IgD-negative memory B cell (primary cell): ENCODE data around the gene AKAP10. TPM values are rescaled to one million over a fixed set of nuclear protein-coding genes. Genes with fewer than 3 reads are reported as not detected.
"Not testable (repeated sequence)": the region's sequence is repeated elsewhere in the genome, so short reads cannot be mapped to it uniquely, and the experiment has no call there.

Source experiments
- H3K27ac Mint-ChIP-seq, 3 donors: one replicate each; pipeline ENCODE4 v1.8.0; 2020 to 2022; ENCODE audit warnings: mild to moderate bottlenecking in 3 of 3, mixed read lengths in 3 of 3, moderate library complexity in 1 of 3
- H3K27me3 Mint-ChIP-seq: one replicate; pipeline ENCODE4 v1.8.0; 2021; ENCODE audit warnings: mixed read lengths
- H3K36me3 Mint-ChIP-seq: one replicate; pipeline ENCODE4 v1.8.0; 2020; ENCODE audit warnings: mild to moderate bottlenecking, mixed read lengths
- H3K4me1 Mint-ChIP-seq, 3 donors: one replicate each; pipeline ENCODE4 v1.8.0; 2020 to 2022; ENCODE audit warnings: mixed read lengths in 3 of 3, mild to moderate bottlenecking in 1 of 3
- H3K4me3 Mint-ChIP-seq, 4 donors: one replicate each; pipeline ENCODE4 v1.8.0; 2020 to 2022; ENCODE audit warnings: mild to moderate bottlenecking in 4 of 4, mixed read lengths in 4 of 4, moderate library complexity in 3 of 4
- H3K9me3 Mint-ChIP-seq, 3 donors: one replicate each; pipeline ENCODE4 v1.8.0; 2020 to 2021; ENCODE audit warnings: mixed read lengths in 3 of 3, mild to moderate bottlenecking in 1 of 3
- polyA plus RNA-seq: library from polyadenylated mRNA; unstranded; fragments of 300-500 nt; fragmentation: Illumina TruSeq; gene quantifications from one replicate; pipeline ENCODE4 v1.2.3, GENCODE V29; 2021

The AKAP10 gene, protein sequence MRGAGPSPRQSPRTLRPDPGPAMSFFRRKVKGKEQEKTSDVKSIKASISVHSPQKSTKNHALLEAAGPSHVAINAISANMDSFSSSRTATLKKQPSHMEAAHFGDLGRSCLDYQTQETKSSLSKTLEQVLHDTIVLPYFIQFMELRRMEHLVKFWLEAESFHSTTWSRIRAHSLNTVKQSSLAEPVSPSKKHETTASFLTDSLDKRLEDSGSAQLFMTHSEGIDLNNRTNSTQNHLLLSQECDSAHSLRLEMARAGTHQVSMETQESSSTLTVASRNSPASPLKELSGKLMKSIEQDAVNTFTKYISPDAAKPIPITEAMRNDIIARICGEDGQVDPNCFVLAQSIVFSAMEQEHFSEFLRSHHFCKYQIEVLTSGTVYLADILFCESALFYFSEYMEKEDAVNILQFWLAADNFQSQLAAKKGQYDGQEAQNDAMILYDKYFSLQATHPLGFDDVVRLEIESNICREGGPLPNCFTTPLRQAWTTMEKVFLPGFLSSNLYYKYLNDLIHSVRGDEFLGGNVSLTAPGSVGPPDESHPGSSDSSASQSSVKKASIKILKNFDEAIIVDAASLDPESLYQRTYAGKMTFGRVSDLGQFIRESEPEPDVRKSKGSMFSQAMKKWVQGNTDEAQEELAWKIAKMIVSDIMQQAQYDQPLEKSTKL
- 26.7 TPM for polyA plus RNA-seq

- Mint-ChIP-seq H3K27me3 (no peaks in the 10 kb centered on the region), H3K4me3 (peak within 1 kb of the TSS; percentile 98 to 100 (median 98)), H3K9me3 (no peaks in the 10 kb centered on the region), H3K36me3 (no peaks in the 10 kb centered on the region), H3K4me1 (peaks cover 20 to 32% (median 31%) of the 10 kb centered on the region in 3 donors), H3K27ac (peak within 1 kb of the TSS; percentile 99)
Measured at GRCh38 chr17:19977293-19978208, at the start of gene AKAP10. Gene AKAP10, minus strand, starts transcription at chr17:19977828. Its CDS starts 149 bp downstream, at chr17:19977679.

- H3K4me3 Mint-ChIP-seq = no peak overlapping the region
- no peaks in the 10 kb centered on the region for H3K36me3 Mint-ChIP-seq
- no peak overlapping the region for H3K27ac Mint-ChIP-seq
- peaks cover 8% of the 10 kb centered on the region for H3K27me3 Mint-ChIP-seq
- H3K4me1 Mint-ChIP-seq = peaks cover under 1 to 4% (median 4%) of the 10 kb centered on the region in 3 donors
- H3K9me3 Mint-ChIP-seq = peaks cover 0 to 4% (median 2%) of the 10 kb centered on the region in 3 donors
Measured at GRCh38 chr17:20026960-20027359, 49.3 kb upstream of the AKAP10 start.

- no peaks in the 10 kb centered on the region for H3K4me1 Mint-ChIP-seq
- peaks cover 1% of the 10 kb centered on the region for H3K36me3 Mint-ChIP-seq
- no peak overlapping the region for H3K27ac Mint-ChIP-seq
- H3K4me3 Mint-ChIP-seq = no peak overlapping the region
- H3K27me3 Mint-ChIP-seq = no peaks in the 10 kb centered on the region
- H3K9me3 Mint-ChIP-seq = peaks cover 0 to 2% (median 0%) of the 10 kb centered on the region in 3 donors
Measured at GRCh38 chr17:20022701-20023100, 45.1 kb upstream of the AKAP10 start.

GRCh38 chr17:20016475-20016992, 38.9 kb upstream of the AKAP10 start:
- not testable (repeated sequence) for H3K27me3 Mint-ChIP-seq, H3K27ac Mint-ChIP-seq, H3K4me3 Mint-ChIP-seq, H3K36me3 Mint-ChIP-seq, H3K4me1 Mint-ChIP-seq, H3K9me3 Mint-ChIP-seq

DNA sequence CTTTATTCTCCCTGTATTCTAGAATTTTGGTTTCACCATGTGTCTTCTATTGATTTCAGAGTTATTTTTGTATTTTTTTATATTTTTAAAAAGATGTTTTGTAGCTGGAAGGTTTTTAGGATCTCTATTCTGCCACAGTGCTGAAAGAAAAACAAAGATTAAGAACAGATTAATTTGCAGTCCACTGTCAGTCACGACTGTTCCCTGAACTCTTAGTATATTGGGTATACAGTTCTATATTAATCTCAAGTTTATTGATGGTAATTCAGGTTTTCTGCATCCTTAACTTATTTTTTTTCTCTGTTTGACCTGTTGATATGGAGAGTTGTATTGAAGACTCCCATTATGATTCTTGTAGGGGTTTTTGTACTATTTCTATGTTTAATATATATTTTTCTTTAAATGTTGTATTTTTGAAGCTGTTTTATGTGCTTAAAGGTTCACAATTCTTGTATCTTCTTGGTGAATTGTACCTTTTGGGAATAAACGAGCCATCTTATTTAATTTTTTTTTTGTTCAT, 34.4 kb upstream of the AKAP10 start:
- Mint-ChIP-seq H3K36me3 (no peaks in the 10 kb centered on the region), H3K9me3 (peaks cover 0 to 3% (median 0%) of the 10 kb centered on the region in 3 donors), H3K27ac (no peak overlapping the region), H3K27me3 (peaks cover 18% of the 10 kb centered on the region), H3K4me3 (peak overlapping the region in 1 of 4 donors; percentile 70), H3K4me1 (peaks cover 4 to 11% (median 5%) of the 10 kb centered on the region in 3 donors)

DNA sequence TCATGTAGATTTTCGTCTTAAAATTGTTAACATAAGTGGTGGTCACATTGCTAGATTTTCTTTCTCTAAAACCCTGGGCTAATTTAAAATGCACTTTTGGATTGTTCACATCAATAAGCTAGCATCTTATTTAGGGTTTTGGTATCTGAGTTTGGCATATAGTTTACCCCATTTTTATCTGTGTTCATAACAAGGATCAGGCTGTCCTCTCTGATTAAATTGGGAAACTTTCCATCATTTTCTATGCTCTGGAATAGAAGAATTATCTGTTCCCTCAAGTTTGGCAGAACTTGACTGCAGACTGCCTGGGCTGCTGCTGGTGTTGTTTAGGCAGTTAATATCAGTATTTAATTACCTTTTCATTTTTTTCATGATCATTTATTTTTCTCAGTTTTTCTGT, 33.3 kb upstream of the AKAP10 start:
- H3K27ac Mint-ChIP-seq = no peak overlapping the region
- peaks cover 19% of the 10 kb centered on the region for H3K27me3 Mint-ChIP-seq
- peak overlapping the region in 2 of 4 donors; percentile 70 to 91 for H3K4me3 Mint-ChIP-seq
- H3K36me3 Mint-ChIP-seq = no peaks in the 10 kb centered on the region
- H3K4me1 Mint-ChIP-seq = peaks cover 4 to 11% (median 5%) of the 10 kb centered on the region in 3 donors
- peaks cover 0 to 3% (median 0%) of the 10 kb centered on the region in 3 donors for H3K9me3 Mint-ChIP-seq

- Mint-ChIP-seq H3K36me3 (no peaks in the 10 kb centered on the region), H3K27ac (peak overlapping the region in 1 of 3 donors; percentile 75), H3K4me1 (peaks cover 4 to 11% (median 5%) of the 10 kb centered on the region in 3 donors), H3K4me3 (peak overlapping the region; percentile 70 to 95 (median 86)), H3K9me3 (peaks cover 0 to 3% (median 0%) of the 10 kb centered on the region in 3 donors), H3K27me3 (peaks cover 19% of the 10 kb centered on the region)
Measured at GRCh38 chr17:20010099-20010863, 32.7 kb upstream of the AKAP10 start.

DNA sequence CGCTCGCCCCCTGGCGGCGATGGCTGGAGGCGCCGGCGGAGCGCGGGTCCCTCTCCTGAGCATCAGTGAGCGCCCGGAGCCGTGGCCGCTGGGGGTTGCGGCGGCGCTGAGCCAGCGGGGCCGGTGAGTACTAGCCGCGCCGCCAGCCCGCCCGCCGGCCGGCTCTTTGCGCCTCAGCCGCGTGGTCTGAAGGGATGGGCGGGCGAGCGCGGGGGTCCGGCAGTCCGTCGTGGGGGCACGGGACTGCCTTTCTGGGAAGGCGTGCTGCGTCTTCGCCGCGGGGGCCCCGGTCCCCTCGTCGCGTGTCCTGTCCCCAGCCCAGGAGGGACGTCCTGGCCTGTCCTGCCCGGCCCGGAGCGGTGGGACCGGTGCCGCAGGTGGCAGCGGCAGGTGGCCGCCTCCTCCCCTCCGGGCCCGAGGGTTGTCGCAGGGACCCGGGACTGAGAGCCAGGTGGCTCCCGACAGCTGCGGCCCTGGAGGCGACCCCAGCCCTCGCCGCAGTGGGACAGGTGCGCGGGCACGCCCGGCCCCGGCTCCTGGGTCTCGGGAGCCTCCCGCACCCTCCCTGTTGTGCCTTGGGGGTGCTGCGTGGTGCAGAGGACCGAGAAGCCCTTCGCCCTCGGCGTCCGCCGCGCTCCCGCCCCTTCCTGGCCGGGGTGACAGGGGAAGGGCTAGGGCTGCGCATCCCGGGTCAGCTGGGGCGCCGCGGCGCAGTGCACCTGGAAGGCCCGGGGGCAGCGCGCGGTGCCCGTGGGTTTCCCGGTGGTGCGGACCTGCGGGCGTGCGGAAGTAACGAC, 31.9 kb upstream of the AKAP10 start, which contains the start of gene SPECC1:
Gene SPECC1 (plus strand): TSS at position 58 of the 797 bp plus-strand sequence. CDS start 87,293 bp downstream, outside the sequence.
- Mint-ChIP-seq H3K27ac (peak within 1 kb of the TSS in 2 of 3 donors; percentile 71 to 75), H3K4me3 (peak within 1 kb of the TSS; percentile 70 to 96 (median 91)), H3K9me3 (peaks cover 0 to 3% (median 0%) of the 10 kb centered on the region in 3 donors), H3K4me1 (peaks cover 4 to 11% (median 5%) of the 10 kb centered on the region in 3 donors), H3K27me3 (peaks cover 17% of the 10 kb centered on the region), H3K36me3 (no peaks in the 10 kb centered on the region)

DNA sequence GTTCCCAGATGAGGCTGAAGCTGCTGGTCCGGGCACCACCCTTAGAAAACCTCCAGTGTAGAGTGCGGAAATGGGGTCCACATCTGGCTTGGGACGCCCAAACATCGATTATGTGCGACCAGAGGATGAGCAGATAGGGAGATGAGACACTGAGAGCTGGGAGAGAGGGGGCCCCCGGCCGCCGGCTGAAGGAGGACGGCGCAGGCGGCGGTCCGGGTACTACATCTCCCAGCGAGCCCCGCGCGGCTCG, 31.3 kb upstream of the AKAP10 start:
- peaks cover 0 to 3% (median 0%) of the 10 kb centered on the region in 3 donors for H3K9me3 Mint-ChIP-seq
- H3K27ac Mint-ChIP-seq = peak overlapping the region in 1 of 3 donors; percentile 71
- peaks cover 14% of the 10 kb centered on the region for H3K27me3 Mint-ChIP-seq
- peaks cover 4 to 11% (median 5%) of the 10 kb centered on the region in 3 donors for H3K4me1 Mint-ChIP-seq
- H3K36me3 Mint-ChIP-seq = no peaks in the 10 kb centered on the region
- peak overlapping the region; percentile 66 to 96 (median 91) for H3K4me3 Mint-ChIP-seq

DNA sequence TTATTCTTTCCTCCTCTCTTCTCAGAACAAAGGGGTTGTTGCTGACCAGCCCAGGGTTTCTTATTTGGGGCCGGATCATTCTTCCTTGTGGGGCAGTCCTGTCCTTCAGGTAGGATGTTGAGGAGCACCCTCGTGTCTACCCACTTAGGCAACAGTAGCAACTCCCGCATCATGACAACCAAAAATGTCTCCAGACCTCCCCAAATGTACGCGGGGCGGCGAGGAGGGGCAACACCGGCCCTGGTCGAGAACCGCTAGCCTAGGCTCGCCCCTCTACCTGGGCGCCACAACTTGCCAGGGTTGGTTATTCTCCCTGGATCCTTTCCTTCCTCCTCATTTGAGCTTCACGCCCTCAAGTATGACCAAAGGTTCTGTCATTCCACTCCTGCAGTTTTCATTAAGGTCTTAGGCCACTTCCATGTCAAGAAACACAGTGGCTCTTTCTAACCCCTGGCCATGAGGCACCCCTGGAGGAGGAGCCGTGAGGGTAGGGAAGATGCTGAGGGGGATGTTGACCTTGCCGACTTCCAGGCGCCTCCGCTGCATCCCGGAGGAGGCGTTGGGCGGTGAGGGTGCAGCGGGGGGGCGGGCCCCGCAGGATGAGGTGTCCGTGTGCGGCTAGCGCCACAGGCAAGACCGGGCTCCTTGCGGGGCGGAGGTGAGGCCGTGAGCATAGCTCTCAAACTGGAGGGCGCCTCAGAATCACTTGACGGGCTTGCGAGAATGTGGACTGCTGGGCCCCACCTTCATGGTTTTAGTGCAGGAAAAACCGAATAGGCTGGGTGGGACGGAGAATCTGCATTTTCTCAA, 30.8 kb upstream of the AKAP10 start:
- peaks cover 16% of the 10 kb centered on the region for H3K27me3 Mint-ChIP-seq
- no peaks in the 10 kb centered on the region for H3K36me3 Mint-ChIP-seq
- H3K9me3 Mint-ChIP-seq = no peaks in the 10 kb centered on the region

DNA sequence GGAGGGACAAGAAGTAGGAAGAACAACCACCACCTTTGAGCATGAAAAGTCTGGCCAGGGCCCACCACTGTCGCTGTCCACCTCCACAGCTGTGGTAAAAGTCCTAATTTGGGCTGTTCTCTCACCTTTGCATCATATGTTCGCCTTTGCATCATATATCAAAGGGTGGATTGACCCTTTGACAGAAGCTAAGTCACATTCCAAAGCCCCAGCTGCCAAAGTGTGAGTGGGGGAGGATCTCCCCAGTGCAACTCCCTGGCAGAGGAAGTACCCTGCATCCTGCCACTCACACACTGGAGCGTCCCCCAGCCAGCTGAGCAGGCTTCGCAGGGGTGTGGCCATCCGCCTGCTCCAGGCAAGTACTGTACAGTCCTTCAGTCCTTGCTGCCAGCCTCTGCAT, 18.9 kb upstream of the AKAP10 start:
- Mint-ChIP-seq H3K36me3 (peaks cover 3% of the 10 kb centered on the region), H3K4me1 (peaks cover 0 to 3% (median 2%) of the 10 kb centered on the region in 3 donors), H3K9me3 (no peaks in the 10 kb centered on the region)

More for the DNA sequence above, 30.8 kb upstream of the AKAP10 start:
- peak overlapping the region; percentile 66 to 96 (median 91) for H3K4me3 Mint-ChIP-seq
- peaks cover 4 to 11% (median 5%) of the 10 kb centered on the region in 3 donors for H3K4me1 Mint-ChIP-seq
- H3K27ac Mint-ChIP-seq = peak overlapping the region in 1 of 3 donors; percentile 71

DNA sequence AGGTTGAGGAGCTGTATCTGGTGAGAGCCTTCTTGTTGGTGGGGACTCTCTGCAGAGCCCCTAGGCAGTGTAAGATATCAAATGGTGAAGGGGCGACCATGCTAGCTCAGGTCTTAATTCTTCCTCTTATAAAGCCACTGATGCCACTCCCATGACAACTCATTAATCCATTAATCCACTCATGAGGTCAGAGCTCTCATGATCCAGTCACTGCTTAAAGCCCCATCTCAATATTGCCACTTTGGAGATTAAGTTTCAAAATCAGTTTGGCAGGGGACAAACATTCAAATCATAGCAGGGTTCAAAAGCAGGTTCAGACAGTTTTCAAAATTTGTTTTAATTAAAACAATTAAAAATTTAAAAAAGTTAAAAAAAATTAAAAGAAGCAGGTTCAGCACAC, 18.5 kb upstream of the AKAP10 start:
- H3K9me3 Mint-ChIP-seq = no peaks in the 10 kb centered on the region
- no peak overlapping the region for H3K4me3 Mint-ChIP-seq
- no peak overlapping the region for H3K27ac Mint-ChIP-seq
- peaks cover 3% of the 10 kb centered on the region for H3K36me3 Mint-ChIP-seq
- peaks cover 21% of the 10 kb centered on the region for H3K27me3 Mint-ChIP-seq
- peaks cover 0 to 3% (median 2%) of the 10 kb centered on the region in 3 donors for H3K4me1 Mint-ChIP-seq

More for the DNA sequence above, 18.9 kb upstream of the AKAP10 start:
- Mint-ChIP-seq H3K27me3 (peaks cover 21% of the 10 kb centered on the region), H3K27ac (no peak overlapping the region), H3K4me3 (no peak overlapping the region)
